K562 (cell line): ENCODE data around the gene CBX3. TPM values are rescaled to one million over a fixed set of nuclear protein-coding genes. Genes with fewer than 3 reads are reported as not detected.

Experiments used
- BRCA1 ChIP-seq, 2 experiments: fragments of 450-650 bp in 1 of 2; sonication (generic) in 1 of 2; formaldehyde crosslinking in 1 of 2; IDR thresholded peaks; 2 replicates each; pipeline versions ENCODE4 v1.5.0 to v1.6.1; 2017 to 2020; ENCODE audit warnings: mild to moderate bottlenecking in 1 of 2, missing genetic modification reagents in 1 of 2
- DMBX1 ChIP-seq: fragments of 250-450 bp; sonication (Bioruptor Pico); IDR thresholded peaks from 2 replicates; pipeline ENCODE4 v1.8.0; 2022; ENCODE audit warnings: inconsistent platforms, mild to moderate bottlenecking, moderate library complexity, borderline replicate concordance
- FIP1L1 ChIP-seq: fragments of 200-400 bp; formaldehyde crosslinking; IDR thresholded peaks from 2 replicates; pipeline ENCODE4 v1.6.1; 2018; ENCODE audit warnings: mild to moderate bottlenecking, low read depth, low read length; ENCODE audit not compliant: poor library complexity, severe bottlenecking
- GATAD2A ChIP-seq: fragments of 450-650 bp; IDR thresholded peaks from 2 replicates; pipeline ENCODE4 v1.6.1; 2017
- MLLT1 ChIP-seq, 2 experiments: fragments of 450-650 bp; IDR thresholded peaks; 2 replicates each; pipeline ENCODE4 v1.6.1; 2016
- POLR2AphosphoS2 ChIP-seq: IDR thresholded peaks from 2 replicates; pipeline ENCODE4 v1.6.1; 2012; ENCODE audit warnings: low read length, improper control_type of control experiment
- RBM22 ChIP-seq: fragments of 200-400 bp; formaldehyde crosslinking; IDR thresholded peaks from 2 replicates; pipeline ENCODE4 v1.6.1; 2018; ENCODE audit warnings: low read length, low read depth; ENCODE audit not compliant: poor library complexity, severe bottlenecking
- RERE ChIP-seq: sonication (generic); formaldehyde crosslinking; IDR thresholded peaks from 2 replicates; pipeline ENCODE4 v1.8.0; 2023; ENCODE audit warnings: missing genetic modification reagents, mild to moderate bottlenecking, borderline replicate concordance
- THRAP3 ChIP-seq: fragments of 450-650 bp; IDR thresholded peaks from 2 replicates; pipeline ENCODE4 v1.6.1; 2016; ENCODE audit warnings: mild to moderate bottlenecking, inconsistent platforms, borderline replicate concordance
- ZC3H8 ChIP-seq: fragments of 450-650 bp; IDR thresholded peaks from 2 replicates; pipeline ENCODE4 v1.6.1; 2017
- ZNF764 ChIP-seq: fragments of 250-450 bp; sonication (Bioruptor Pico); IDR thresholded peaks from 2 replicates; pipeline ENCODE4 v1.4.0; 2020; ENCODE audit warnings: low read depth, mild to moderate bottlenecking, moderate library complexity
- polyA plus RNA-seq, 8 experiments: library from polyadenylated mRNA; depleted of rRNA in 4 of 8; stranded (reverse) in 5 of 8; unstranded in 3 of 8; fragments of >200 nt; fragmentation: Nextera tagmentation in 2 of 8; fragmentation: Illumina TruSeq in 1 of 8; extraction: Ambion mirVana in 2 of 8; extraction: Trizol in 1 of 8; gene quantifications; 2 replicates each; pipeline versions ENCODE4 v1.2.1 to v1.2.3, GENCODE V29; 2011 to 2014; ENCODE audit warnings: inconsistent platforms in 1 of 8, missing spikeins in 1 of 8
- total RNA-seq, 7 experiments: library from RNA; depleted of rRNA in 6 of 7; stranded (reverse); fragments of >200 nt in 6 of 7; fragmentation: Illumina TruSeq in 2 of 7; extraction: Trizol in 2 of 7; gene quantifications; 2 replicates each; pipeline versions ENCODE4 v1.2.1 to v1.2.3, GENCODE V29; 2011 to 2021; ENCODE audit warnings: low replicate concordance in 1 of 7
- TF ChIP-seq, protein P1 (sequence below): sonication (generic); formaldehyde crosslinking; IDR thresholded peaks from 2 replicates; pipeline ENCODE4 v1.8.1; 2022; ENCODE audit warnings: missing genetic modification reagents
- TF ChIP-seq, protein P2 (sequence below): fragments of 250-450 bp; sonication (Bioruptor Pico); IDR thresholded peaks from 2 replicates; pipeline ENCODE4 v1.6.1; 2021; ENCODE audit warnings: mild to moderate bottlenecking
- TF ChIP-seq, protein P3 (sequence below): sonication (generic); formaldehyde crosslinking; IDR thresholded peaks from 2 replicates; pipeline ENCODE4 v1.8.0; 2022; ENCODE audit warnings: missing genetic modification reagents, mild to moderate bottlenecking, borderline replicate concordance

Gene CBX3
- total and polyA plus RNA-seq, 9 of the 15 experiments (the other 6 are each of a cell fraction or from before 2014, with no cell fraction given) = 198 to 413 (median 328) TPM

DNA sequence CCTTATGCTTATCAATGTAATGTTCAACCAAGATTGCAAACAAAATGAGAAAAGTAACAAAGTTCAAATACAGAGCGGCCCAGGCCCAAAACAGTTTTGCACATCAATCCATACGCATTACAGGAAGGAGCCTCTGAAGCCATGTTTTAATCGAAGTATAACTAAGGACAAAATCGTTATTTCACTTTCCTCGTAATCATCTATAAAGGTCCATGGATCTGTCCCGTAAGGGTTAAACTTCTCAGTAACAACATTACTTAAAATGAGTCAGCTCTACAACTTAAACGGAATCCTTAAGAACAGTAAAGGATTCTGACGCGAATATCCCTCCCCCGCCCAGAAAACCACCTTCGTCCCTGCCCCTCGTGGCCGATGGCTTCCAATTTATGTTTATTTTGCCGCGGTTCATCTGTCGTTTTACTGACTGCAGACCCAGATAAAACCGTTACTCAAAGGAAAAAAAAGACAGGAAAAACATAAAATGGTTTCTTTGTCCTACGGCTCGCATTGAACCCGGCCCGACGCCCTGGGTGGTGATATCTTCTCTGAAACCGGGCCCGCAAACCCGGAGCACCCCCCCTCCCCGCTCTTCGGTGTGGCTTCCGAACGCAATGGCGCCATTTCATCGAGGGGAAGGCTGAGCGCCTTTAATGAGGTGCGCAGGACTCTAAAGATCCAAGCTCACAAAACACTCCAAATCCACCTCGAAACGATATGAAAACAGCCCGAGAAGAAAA, 2.1 kb upstream of the CBX3 start (continued):
- TF ChIP-seq RERE (CRISPR knock-in tag) (no peak), POLR2AphosphoS2 (0 out of 2 replicates have a peak, but pooled peaks have one; percentile 30), RBM22 (peak; percentile 91), FIP1L1 (peak; percentile 70), DMBX1 (CRISPR knock-in tag) (no peak), ZNF764 (CRISPR knock-in tag) (no peak), GATAD2A (no peak), BRCA1 (IDR thresholded peaks at IDR 0.05) (no peak), BRCA1 (CRISPR knock-in tag; IDR thresholded peaks at IDR 0.05) (no peak), ZC3H8 (no peak), THRAP3 (peak; percentile 46; the same call in 1 of the 2 replicates), MLLT1 (IDR thresholded peaks at IDR 0.05) (peak; percentile 1 to 66; a peak in 3 of 4 replicates)
- TF ChIP-seq, protein P1, sequence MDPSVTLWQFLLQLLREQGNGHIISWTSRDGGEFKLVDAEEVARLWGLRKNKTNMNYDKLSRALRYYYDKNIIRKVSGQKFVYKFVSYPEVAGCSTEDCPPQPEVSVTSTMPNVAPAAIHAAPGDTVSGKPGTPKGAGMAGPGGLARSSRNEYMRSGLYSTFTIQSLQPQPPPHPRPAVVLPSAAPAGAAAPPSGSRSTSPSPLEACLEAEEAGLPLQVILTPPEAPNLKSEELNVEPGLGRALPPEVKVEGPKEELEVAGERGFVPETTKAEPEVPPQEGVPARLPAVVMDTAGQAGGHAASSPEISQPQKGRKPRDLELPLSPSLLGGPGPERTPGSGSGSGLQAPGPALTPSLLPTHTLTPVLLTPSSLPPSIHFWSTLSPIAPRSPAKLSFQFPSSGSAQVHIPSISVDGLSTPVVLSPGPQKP (CRISPR knock-in tag) = no peak
- TF ChIP-seq, protein P2, sequence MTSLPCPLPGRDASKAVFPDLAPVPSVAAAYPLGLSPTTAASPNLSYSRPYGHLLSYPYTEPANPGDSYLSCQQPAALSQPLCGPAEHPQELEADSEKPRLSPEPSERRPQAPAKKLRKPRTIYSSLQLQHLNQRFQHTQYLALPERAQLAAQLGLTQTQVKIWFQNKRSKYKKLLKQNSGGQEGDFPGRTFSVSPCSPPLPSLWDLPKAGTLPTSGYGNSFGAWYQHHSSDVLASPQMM (CRISPR knock-in tag) = no peak
- TF ChIP-seq, protein P3, sequence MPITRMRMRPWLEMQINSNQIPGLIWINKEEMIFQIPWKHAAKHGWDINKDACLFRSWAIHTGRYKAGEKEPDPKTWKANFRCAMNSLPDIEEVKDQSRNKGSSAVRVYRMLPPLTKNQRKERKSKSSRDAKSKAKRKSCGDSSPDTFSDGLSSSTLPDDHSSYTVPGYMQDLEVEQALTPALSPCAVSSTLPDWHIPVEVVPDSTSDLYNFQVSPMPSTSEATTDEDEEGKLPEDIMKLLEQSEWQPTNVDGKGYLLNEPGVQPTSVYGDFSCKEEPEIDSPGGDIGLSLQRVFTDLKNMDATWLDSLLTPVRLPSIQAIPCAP = no peak
